ENCODE results near the gene ABCD1. TPM values are rescaled to one million over a fixed set of nuclear protein-coding genes. Genes with fewer than 3 reads are reported as not detected.

Gene ABCD1
- total and polyA plus RNA-seq, 4 donors = 4.0 to 10.8 (median 7.6) TPM

- no peak overlapping the region for H3K9ac ChIP-seq (ENCODE audit: low read depth in 1 of 2, low read length in 2 of 2)
- H3K27me3 ChIP-seq (ENCODE audit: control insufficient read depth in 4 of 4, insufficient read depth in 4 of 4, low read length in 3 of 4) = no peaks in the 10 kb centered on the region
- no peaks in the 10 kb centered on the region for H3K4me1 ChIP-seq (ENCODE audit: control insufficient read depth in 4 of 4, insufficient read depth in 4 of 4, low read length in 3 of 4)
- TF ChIP-seq RXRA (IDR thresholded peaks at IDR 0.05) = no peak
- TF ChIP-seq ZBTB33 (IDR thresholded peaks at IDR 0.05) = no peak
- TF ChIP-seq HNF4A (conservative IDR thresholded peaks at IDR 0.05) = no peak
- TF ChIP-seq RAD21 (IDR thresholded peaks at IDR 0.05) = no peak
- TF ChIP-seq EGR1 (IDR thresholded peaks at IDR 0.05; ENCODE audit: low read depth in 2 of 2) = no peak
- TF ChIP-seq CTCF (IDR thresholded peaks at IDR 0.05; ENCODE audit: low read depth, low read length, missing input control) = no peak
- TF ChIP-seq NR2F2 (IDR thresholded peaks at IDR 0.05) = no peak
- no peak for TF ChIP-seq FOXA1 (IDR thresholded peaks at IDR 0.05)
- no peak for TF ChIP-seq TAF1 (conservative IDR thresholded peaks at IDR 0.05)
- TF ChIP-seq JUND (IDR thresholded peaks at IDR 0.05) = no peak
- TF ChIP-seq, protein P1, sequence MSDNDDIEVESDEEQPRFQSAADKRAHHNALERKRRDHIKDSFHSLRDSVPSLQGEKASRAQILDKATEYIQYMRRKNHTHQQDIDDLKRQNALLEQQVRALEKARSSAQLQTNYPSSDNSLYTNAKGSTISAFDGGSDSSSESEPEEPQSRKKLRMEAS (IDR thresholded peaks at IDR 0.05) = no peak
- TF ChIP-seq, protein P2, sequence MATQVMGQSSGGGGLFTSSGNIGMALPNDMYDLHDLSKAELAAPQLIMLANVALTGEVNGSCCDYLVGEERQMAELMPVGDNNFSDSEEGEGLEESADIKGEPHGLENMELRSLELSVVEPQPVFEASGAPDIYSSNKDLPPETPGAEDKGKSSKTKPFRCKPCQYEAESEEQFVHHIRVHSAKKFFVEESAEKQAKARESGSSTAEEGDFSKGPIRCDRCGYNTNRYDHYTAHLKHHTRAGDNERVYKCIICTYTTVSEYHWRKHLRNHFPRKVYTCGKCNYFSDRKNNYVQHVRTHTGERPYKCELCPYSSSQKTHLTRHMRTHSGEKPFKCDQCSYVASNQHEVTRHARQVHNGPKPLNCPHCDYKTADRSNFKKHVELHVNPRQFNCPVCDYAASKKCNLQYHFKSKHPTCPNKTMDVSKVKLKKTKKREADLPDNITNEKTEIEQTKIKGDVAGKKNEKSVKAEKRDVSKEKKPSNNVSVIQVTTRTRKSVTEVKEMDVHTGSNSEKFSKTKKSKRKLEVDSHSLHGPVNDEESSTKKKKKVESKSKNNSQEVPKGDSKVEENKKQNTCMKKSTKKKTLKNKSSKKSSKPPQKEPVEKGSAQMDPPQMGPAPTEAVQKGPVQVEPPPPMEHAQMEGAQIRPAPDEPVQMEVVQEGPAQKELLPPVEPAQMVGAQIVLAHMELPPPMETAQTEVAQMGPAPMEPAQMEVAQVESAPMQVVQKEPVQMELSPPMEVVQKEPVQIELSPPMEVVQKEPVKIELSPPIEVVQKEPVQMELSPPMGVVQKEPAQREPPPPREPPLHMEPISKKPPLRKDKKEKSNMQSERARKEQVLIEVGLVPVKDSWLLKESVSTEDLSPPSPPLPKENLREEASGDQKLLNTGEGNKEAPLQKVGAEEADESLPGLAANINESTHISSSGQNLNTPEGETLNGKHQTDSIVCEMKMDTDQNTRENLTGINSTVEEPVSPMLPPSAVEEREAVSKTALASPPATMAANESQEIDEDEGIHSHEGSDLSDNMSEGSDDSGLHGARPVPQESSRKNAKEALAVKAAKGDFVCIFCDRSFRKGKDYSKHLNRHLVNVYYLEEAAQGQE (IDR thresholded peaks at IDR 0.05) = no peak
- no peak for TF ChIP-seq SP1 (IDR thresholded peaks at IDR 0.05)
- no peak overlapping the region for H3K4me3 ChIP-seq (ENCODE audit: low read depth in 1 of 3, low read length in 3 of 3)
- no peaks in the 10 kb centered on the region for H3K36me3 ChIP-seq (ENCODE audit: control insufficient read depth in 4 of 4, insufficient read depth in 3 of 4, low read depth in 1 of 4, low read length in 3 of 4)
- no peak overlapping the region for H3K27ac ChIP-seq (ENCODE audit: low read depth in 1 of 2, low read length in 2 of 2)
- H3K9me3 ChIP-seq (ENCODE audit: control insufficient read depth in 4 of 4, low read length in 3 of 4) = no peaks in the 10 kb centered on the region
- 94% methylated on average over 37 of the region's 37 CpGs for WGBS
- DNase-seq (ENCODE audit: low spot score) = no peak
Measured at GRCh38 chrX:153774576-153775292, 50.1 kb downstream of the ABCD1 start.

GRCh38 chrX:153775293-153776119, 50.9 kb downstream of the ABCD1 start:
- Histone ChIP-seq H3K27me3 (ENCODE audit: control insufficient read depth in 4 of 4, insufficient read depth in 4 of 4, low read length in 3 of 4) (no peaks in the 10 kb centered on the region), H3K9ac (ENCODE audit: low read depth in 1 of 2, low read length in 2 of 2) (no peak overlapping the region), H3K4me3 (ENCODE audit: low read depth in 1 of 3, low read length in 3 of 3) (no peak overlapping the region), H3K9me3 (ENCODE audit: control insufficient read depth in 4 of 4, low read length in 3 of 4) (no peaks in the 10 kb centered on the region), H3K4me1 (ENCODE audit: control insufficient read depth in 4 of 4, insufficient read depth in 4 of 4, low read length in 3 of 4) (no peaks in the 10 kb centered on the region), H3K36me3 (ENCODE audit: control insufficient read depth in 4 of 4, insufficient read depth in 3 of 4, low read depth in 1 of 4, low read length in 3 of 4) (no peaks in the 10 kb centered on the region), H3K27ac (ENCODE audit: low read depth in 1 of 2, low read length in 2 of 2) (no peak overlapping the region)
- TF ChIP-seq HNF4G (IDR thresholded peaks at IDR 0.05) (no peak), GABPA (IDR thresholded peaks at IDR 0.05 in 1 of 2, conservative IDR thresholded peaks at IDR 0.05 in 1 of 2) (no peak), FOXA2 (IDR thresholded peaks at IDR 0.05) (no peak), FOXA1 (IDR thresholded peaks at IDR 0.05) (no peak), YY1 (IDR thresholded peaks at IDR 0.05) (no peak), SP1 (IDR thresholded peaks at IDR 0.05) (no peak), ZBTB33 (IDR thresholded peaks at IDR 0.05) (no peak), RXRA (IDR thresholded peaks at IDR 0.05) (no peak), HNF4A (conservative IDR thresholded peaks at IDR 0.05) (no peak)
- TF ChIP-seq, protein P2 (IDR thresholded peaks at IDR 0.05) = no peak
- 92% methylated on average over 42 of the region's 42 CpGs for WGBS
- DNase-seq (ENCODE audit: low spot score) = no peak

Measured in liver (tissue), 9 donors.